Activated CD8-positive, alpha-beta memory T cell treated with anti-CD3 and anti-CD28 coated beads, Interleukin-2, amount 50 U/mL, for 48 hours (primary cell): ENCODE results near the gene ANO6.
"Not testable (repeated sequence)": the region's sequence is repeated elsewhere in the genome, so short reads cannot be mapped to it uniquely, and the experiment has no call there.

Source experiments
- DNase-seq: peaks from one replicate; pipeline ENCODE4 v3.0.0-alpha.2; 2020

The ANO6 gene

DNA sequence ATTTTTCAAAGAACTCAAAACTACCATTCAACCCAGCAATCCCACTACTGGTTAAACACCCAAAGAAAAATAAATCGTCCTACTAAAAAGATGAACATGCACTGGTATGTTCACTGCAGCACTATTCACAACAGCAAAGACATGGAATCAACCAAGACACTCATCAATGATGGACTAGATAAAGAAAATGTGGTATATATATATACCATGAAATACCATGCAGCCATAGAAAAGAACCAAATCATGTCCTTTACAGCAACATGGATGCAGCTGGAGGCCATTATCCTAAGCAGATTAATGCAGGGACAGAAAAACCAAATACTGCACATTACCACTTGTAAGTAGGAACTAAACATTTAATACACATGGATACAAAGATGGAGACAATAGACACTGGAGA, 3.8 kb upstream of the ANO6 start:
- no peak for DNase-seq

DNA sequence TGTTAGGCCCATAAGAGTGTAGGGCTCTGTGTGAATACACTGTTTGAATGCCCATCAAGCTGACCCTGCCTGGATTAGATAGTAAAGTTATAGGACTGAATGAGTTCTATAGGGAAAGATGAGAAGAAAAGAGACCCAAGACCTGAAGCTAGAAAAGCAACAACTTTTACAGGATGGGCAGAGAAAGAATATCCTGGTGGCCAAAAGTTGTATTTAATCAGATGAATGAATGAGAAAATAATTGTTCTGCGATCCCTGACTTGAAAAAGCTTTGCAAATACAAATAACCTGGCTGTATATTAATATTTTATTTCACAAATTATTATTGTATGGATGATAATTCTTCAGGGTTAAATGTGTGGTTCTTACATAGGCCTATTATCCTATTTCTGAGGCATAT, 2.8 kb upstream of the ANO6 start:
- no peak for DNase-seq

DNA sequence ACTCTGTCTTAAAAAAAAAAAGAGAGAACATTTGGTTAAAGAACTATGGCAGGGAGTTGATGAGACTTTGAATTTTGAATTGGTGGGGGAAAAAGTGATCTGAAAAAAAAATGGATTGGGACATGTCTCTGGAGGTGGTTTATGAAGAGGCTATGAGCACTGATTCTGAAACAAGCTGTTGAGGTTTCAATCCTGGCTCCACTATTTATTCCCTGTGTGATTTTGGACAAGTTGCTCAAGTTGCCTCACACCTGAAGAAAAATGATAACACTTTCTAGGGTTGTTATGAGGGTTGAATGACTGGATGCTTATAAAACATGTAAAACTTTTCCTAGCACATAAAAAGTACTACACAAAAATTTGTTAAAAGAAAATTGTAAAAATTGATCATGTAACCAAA, 1.8 kb upstream of the ANO6 start:
- no peak for DNase-seq

DNA sequence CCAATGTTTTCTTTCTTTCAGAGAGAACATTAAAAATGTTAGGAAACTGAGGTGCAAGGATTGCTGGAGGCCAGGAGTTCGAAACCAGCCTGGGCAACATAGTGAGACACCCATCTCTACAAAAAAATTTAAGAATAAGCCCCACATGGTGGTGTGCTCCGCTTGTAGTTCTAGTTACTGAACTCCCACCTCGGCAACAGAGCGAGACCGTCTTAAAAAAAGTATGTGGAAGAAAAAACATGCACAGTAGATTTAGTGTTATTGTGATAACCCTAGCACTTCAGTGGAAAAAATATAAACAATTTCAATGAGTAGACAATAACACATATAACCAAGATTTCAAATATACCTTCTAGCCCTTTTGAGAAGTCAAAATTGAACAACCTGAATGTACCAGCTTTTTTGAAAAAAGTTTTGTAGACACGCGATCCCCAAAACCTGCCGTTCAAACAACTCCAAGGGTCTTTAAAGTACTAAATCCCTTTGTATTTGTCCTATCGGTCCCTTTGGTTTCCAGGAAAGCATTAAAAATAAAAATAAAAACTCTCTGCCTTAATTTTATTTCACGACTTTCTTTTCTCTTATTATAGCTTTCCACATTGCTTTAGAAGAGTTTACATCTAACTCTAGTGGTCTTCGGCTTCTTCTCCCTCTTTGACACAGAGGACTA, 1.0 kb upstream of the ANO6 start:
- no peak for DNase-seq

DNA sequence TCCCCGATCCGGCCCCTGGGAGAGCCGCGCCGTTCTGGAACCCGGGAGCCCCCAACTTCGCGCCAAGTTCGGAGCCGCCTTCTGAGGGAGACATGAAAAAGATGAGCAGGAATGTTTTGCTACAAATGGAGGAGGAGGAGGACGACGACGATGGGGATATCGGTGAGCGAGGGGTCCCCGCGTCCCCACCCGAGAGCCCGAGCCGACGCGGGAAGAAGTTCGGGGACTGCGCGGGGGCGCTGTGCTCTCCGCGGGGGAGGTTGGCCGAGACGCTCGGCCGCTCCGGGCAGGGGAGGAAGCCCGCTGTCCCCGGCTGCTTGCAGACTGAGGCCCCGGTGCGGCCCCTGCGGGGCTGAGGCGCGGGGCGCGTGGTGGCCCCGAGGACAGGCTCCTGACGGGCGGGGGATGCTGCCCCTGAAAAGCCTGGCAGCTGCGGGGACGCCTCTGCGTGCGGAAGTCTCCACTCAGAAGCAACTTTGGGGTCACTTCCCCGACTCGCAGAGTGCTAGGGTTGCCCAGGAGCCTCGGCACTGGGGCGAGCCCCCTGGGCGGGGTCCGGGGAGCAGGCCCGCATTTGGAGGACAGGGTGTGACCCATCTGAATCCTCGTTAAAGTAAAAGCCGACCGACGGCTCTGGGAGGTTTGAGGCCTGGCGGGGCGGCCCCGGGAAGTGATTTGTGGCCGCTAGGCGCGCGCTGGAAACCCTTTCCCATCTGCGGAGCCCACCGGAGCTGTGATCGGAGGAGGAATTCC, 511 bp downstream of the ANO6 start:
- DNase-seq: peak; percentile 79

DNA sequence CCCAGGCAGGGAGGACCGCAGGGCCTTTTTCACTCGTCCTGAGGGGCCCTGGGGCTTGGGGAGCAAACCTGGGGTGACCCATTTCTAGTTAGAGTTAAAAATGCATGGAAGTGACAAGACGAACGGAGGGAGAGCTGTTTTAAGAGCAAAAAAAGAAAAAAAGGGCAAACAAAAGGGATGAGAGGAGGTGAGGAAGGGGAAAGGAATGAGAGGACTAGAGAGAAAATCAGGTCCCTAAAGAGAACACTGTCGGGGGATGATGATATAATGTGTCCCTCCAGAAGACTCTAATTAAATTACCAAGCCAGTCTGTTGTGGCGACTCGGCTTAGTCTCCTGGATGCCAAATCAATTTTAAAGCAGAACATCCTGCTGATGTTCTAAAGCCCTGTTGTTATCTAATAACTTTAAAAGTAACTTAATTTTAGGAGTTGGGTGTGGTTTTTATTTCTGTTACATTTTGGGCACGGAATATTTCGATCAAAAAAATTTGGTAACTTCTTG, 1.1 kb downstream of the ANO6 start:
- no peak for DNase-seq

DNA sequence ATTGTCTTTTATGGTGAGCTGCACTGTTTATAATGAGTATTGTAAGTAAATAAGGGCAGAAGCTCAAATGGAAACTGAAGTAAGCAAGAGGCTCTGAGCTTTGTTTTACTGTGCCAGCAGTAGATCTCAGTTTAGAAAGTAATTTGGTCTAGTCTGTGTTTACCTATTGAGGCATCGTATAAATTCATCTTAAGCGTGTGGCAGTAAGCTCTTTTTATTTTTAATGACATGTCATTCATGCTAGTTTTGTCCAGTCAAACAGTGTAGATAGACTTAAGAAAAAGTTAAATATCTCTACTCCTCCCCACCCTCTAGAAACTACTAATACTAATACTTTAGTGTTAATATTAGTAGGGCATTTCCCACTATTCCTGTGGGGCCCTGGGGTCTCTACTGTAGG, 2.0 kb downstream of the ANO6 start:
- DNase-seq: no peak

DNA sequence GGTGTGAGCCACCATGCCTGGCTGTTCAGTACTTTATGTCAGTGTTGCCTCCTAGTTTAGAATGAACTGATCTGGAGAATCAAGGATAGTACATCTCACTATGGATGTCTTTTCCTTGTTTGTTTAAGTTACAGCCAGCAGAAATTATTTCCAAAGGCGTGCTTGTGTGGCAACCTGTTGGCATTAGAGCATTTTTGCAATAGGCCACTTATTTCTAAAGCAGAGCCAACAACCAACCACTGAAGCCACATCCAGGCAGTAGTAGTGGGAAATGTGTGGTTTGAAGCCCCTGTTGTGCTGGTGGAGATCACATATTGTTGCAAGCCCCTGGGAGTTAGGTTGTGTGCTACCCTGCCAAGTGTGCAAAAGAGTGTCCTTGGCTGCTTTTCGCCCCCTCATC, 3.7 kb downstream of the ANO6 start:
- no peak for DNase-seq

DNA sequence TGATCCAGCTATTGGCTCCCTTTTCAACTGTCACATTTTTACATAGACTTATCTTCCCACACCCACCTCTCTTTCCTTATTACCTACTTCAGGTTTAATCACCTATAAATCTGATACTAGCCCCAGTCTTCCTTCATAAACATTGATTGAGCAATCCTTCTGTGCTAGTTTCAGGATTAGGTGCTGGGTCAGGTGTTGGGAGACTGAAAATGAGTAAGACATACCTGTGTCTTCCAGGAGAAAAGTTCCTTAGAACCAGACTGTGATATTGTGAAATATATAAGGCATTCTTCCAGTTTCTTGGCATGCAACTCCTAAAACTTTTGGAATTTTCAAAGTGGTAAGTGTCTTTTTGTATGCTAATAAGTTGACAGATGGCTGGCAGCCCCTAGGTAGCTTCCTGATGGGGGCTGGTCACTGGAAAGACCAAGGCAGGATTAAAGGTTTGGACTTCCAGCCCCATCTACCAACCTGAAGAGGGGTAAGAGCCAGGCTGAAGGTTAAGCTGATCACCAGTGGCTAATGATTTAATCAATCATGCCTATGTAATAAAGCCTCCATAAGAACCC, 4.6 kb downstream of the ANO6 start:
- DNase-seq: no peak

DNA sequence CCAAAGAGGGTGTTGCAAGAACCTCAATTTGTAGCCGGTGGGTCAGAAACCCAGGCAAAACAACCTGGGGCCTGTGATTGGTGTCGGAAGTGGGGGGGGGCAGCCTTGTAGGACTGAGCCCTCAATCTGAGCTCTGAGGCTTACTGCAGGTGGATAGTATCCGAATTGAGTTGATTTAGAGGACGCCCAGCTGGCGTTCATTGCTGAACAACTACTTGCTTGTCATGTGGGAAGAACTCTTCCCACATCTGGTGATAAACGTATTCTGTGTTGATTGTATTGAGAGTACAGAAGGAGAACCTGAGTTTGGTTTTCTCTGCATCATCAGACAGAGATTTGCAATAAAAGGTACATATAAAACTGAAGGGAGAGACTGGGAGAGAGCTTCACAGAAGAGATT, 5.1 kb downstream of the ANO6 start:
- DNase-seq: no peak

DNA sequence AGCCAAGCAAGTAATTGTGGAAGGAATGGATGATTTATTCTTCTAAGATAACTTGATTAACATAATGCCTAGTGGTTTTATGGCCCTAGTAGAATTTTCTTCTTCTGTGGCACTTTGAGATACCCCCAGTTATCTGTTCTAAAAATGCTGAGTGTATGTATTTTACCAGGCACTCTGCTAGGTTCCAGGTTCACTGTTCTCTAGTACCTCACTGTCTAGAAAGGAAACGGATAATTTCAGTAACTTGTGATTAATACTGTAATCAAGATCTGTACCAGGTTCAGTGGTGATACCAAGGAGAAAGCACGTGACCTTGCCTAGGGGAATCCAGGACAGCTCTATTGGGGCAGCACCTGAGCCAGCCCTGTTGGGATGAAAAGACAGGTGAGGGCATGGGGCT, 8.0 kb downstream of the ANO6 start:
- DNase-seq: no peak

DNA sequence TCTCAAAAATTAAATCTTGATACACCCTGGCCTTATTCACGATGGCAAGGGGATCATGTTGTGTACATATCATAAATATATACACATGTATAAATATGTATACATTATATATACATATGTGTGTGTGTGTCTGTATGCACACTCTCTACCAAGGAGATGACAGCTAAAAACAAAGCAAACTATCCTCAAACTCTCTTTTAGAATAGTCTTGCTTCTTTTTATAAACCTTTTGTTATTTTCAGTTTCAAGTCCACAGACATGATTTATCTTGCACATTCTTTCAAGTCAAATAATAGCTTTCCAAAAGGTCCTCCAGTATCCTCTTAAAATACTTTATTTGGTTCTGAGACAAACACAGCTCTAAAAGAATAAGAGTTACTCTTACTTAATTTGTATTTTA, 8.4 kb downstream of the ANO6 start:
- no peak for DNase-seq

DNA sequence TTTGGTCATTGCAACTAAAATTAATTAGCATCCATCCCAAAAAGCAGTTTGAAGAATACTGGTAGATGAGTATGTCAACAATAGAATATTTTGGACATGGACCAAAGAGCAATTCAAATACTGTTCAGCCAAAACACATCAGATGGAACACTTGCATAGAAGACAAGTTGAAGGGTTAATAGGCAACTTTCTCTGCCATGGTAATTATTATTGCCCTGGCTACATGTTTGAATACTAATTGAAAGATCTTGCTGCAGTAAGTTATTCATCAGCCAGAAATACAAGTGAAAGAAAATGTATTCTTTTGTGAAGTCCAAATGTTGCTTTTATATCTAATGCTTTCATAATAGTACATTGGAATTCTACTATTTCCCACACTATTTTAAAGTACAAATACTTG, 10.1 kb downstream of the ANO6 start:
- DNase-seq: no peak

DNA sequence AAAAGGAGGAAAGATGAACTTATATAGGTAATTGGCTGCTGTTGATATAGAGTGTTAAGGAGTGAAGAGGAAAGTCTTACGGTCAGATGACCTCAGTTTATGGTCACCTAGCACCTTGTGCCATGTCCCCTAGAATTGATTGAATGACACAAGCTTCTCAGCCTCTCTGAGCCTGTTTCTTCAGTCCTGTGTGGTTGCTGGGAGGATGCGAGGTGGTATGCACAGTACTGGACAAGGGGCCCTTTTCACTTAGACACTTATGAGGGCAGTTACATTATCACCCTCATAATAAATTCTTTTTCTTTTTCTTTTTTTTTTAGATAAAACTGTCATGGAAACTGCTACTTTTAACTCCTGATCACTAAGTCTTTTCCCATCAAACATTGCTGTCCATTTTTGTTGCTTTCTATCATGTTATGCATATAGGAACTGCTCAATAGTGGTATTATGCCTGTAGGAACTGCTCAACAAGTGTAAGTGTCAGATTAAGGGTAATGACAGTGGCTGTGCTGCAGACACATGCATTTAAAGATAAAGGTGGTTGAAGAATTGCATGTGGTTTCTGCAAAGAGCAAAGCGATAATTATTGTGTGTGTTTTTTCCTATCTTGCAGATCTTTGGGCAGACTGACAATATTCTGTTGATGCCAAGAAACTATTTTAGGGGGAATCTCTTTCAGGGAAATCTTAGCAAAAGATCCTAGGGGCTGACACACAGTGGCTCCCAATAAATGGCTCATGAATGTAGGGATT, 11.6 kb downstream of the ANO6 start:
- DNase-seq: no peak

DNA sequence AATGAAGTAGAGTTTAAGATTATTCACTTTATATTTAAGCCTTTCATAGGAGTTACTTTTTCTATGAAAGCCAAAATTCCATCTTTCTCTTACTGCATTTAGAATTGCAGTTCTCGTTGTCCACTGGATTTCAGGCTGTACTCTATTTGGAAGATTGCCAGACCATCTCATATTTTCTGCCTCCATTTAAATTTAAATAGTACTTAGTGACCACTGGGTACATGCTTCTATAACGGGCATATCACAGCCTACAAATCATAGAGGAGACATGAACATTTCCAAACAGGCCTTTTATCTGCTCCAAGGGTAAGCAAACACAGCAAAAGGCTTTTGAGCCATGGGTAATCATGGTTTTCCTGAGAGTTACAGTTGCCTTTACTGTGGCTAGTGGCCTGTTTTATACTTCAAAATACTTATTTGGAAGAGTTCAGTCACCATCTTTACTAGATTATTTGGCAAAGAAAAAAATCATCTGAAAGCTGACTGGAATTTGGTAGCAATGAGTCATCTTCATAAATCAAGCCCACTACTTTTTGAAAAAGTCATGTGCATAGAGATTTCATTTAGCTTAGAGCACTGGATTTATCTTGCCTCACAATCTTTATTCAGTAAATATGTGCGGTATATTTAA, 15.7 kb downstream of the ANO6 start:
- no peak for DNase-seq

DNA sequence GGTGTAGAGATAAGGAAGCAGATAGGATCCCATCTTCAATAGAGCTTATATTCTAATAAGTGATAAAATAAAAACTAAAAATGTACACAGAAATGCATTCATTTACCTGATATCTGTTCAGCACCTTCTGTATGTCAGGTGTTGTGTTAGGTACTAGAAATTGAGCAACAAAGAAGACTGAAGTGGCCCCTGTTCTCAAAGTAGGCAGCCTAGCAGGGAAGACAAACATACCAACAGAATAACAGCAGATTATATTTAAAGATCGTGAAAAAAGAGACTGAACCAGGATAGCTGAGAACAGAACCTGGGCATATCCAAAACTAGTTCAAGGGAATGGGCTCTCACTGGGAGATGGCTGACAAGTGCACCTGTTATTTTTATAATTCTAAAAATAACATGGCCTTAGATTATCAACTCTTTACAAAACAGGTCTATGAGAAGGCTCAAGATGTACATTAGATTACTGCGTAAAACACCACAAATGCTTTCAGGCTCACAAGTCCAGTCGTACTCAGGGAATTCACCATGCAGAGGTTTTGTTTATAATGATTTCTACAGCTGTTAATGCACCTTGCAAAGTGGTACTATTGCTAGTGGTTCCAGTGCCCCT, 16.4 kb downstream of the ANO6 start:
- no peak for DNase-seq

DNA sequence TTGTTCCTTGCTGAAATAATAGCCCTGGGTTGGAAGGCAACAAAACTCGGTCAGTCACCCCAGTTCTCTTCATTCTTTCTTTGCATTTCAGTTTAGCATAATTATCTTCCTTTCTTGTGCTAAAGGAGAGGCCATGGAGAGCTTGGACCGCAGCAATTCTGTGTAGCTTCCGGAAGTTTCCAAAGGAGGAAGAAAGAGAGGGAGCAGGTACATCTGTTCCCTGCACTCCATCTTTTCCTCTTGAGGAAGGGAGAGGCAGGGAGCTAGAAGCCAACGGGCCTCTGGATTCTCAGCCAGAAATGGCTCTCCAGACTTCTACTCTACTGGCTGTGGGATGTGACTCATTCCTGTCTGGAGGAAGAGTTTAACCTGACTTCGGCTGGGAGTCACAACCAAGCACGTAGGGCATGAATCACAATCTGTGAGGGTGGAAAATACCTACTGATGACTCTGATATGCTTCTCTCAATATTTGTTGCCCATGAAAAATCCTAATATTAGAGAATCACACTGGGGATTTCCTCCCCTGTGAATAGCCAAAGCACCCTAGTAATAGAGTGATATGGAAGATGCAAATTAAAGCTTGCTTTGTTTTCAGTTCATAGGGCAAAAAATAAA, 17.0 kb downstream of the ANO6 start:
- DNase-seq: no peak

DNA sequence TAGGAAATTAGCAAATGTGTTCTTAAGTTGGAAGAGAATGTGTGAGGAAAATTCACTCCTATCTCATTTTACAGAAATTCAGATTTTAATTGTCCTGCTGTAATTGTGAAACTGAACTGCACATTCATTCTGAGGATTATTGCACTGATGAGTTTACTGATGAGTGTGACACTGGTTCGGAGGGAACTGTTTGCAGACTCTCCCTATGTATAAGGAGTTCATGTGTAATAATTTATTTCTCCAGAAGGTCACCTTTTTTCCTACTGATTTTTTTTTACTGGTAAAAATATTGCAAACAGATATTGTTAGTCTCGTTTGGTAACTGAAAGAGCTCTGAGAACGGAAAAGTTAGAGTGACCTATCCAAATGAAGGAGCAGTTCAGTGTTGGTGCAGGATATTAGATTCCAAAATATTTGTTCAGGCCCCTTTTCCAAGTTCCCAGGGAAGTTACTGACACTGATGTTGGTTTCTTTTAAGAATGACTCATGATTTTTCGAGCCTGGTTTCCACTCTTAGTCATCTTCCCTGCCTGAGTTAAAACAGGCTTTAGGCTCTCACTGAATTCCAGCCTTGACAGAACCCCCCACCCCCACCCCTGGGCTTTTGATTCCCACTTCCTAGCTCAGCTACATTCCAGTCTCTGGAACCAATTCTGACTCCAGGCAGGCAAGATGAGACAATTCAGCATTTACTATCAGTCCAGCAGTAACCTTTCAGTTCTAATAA, 18.4 kb downstream of the ANO6 start:
- no peak for DNase-seq

DNA sequence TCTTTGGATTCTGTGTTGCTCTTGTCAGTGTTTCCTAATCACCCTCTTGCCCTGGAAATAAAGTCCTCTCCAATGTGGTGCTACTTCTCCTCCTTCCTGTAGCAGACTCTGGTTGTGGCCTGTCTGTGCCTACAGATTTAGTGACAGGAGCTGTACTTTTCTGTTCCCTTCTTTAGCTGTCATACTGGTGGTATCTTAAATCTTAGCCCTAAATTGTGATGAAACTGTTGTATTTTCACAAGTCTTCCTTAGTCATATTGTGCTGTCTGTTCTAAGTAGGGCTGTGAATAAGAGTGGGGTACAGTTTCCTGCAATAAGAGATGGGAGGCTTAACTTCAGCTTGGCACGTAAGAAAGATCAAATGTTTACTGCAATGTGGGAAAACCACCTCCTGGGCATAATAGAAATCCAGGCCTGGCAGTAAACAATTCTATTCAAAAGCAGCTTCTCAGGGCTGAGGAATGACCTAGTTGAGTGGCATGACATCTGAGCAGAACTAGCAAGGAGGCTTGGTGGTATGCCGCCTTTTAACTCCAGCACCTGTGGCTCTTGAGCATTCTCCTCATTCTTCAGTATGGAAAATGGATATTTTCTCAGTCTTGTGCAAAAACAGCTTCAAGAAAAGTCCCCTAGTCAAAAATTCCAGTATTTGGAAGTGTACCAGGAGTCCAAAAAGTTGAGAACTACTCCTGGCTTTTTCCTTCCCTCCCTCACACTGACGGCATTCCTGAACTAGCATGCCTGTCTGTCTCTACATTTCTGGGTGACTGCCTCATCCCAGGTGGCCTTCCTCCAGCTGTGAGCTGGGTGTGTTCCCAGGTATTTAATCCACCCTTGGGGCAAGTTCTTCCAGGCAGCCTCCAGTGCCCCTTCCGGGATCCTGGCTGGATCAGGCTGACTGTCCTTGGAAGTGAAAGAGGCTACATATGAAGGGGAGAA, 19.5 kb downstream of the ANO6 start:
- DNase-seq: no peak

DNA sequence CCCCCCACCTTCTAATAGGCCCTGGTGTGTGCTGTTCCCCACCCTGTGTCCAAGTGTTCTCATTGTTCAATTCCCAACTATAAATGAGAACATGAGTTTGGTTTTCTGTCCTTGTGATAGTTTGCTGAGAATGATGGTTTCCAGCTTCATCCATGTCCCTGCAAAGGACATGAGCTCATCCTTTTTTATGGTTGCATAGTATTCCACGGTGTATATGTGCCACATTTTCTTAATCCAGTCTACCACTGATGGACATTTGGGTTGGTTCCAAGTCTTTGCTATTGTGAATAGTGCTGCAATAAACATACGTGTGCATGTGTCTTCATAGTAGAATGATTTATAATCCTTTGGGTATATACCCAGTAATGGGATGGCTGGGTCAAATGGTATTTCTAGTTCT, 20.5 kb downstream of the ANO6 start:
- not testable (repeated sequence) for DNase-seq
